B cell (primary cell): Measurements from ENCODE around the gene DDX27.

Experiments used
- EZH2 ChIP-seq: IDR thresholded peaks from 2 replicates; pipeline ENCODE4 v1.6.1; 2012; ENCODE audit warnings: borderline replicate concordance, low read depth, mild to moderate bottlenecking, moderate library complexity, low read length; ENCODE audit not compliant: insufficient read depth, poor library complexity, severe bottlenecking
- TF ChIP-seq, protein P1 (sequence below): fragments of 200-600 bp; IDR thresholded peaks from one replicate; pipeline ENCODE4 v1.8.0; 2022; ENCODE audit warnings: antibody characterized with exemption, mild to moderate bottlenecking

DNA sequence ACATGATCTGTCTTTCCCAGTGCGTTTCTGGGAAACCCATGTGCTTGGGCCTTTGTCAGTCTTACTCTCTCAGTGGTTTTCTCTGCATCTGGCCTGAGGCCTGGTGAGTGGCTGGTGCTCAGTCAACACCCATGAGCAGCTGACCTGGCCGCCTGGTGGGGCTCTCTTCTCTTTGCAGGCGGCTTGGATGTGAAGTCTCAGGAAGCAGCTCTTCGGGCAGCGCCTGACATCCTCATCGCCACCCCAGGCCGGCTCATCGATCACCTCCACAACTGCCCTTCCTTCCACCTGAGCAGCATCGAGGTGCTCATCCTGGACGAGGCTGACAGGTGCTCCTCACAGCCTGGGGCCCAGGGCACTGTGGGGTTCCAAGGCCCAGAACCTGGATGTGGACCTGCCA lies 10.8 kb downstream of the DDX27 start:
- TF ChIP-seq, protein P1, sequence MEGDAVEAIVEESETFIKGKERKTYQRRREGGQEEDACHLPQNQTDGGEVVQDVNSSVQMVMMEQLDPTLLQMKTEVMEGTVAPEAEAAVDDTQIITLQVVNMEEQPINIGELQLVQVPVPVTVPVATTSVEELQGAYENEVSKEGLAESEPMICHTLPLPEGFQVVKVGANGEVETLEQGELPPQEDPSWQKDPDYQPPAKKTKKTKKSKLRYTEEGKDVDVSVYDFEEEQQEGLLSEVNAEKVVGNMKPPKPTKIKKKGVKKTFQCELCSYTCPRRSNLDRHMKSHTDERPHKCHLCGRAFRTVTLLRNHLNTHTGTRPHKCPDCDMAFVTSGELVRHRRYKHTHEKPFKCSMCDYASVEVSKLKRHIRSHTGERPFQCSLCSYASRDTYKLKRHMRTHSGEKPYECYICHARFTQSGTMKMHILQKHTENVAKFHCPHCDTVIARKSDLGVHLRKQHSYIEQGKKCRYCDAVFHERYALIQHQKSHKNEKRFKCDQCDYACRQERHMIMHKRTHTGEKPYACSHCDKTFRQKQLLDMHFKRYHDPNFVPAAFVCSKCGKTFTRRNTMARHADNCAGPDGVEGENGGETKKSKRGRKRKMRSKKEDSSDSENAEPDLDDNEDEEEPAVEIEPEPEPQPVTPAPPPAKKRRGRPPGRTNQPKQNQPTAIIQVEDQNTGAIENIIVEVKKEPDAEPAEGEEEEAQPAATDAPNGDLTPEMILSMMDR, result no peak
- TF ChIP-seq EZH2, result no peak
